ENCODE results near the gene DDX6. TPM values are rescaled to one million over a fixed set of nuclear protein-coding genes. Genes with fewer than 3 reads are reported as not detected.
"Not testable (repeated sequence)": the region's sequence is repeated elsewhere in the genome, so short reads cannot be mapped to it uniquely, and the experiment has no call there.

DDX6 gene
- total and polyA plus RNA-seq, 9 of the 15 experiments (the other 6 are each of a cell fraction or from before 2014, with no cell fraction given), result 10.0 to 102 (median 58.2) TPM

GRCh38 chr11:118763041-118763440 is 27.9 kb downstream of the DDX6 start:
- no peak overlapping the region for H3K4me3 ChIP-seq
- POLR2A ChIA-PET, result interaction anchor here (0.6 to 2.0 kb wide), 5 partner anchors 9 to 79 kb away, joined by 3 to 5 read pairs (median 5); no protein-coding TSS in a partner anchor
- H4K20me1 ChIP-seq (replicated peaks; ENCODE audit: control insufficient read depth, insufficient read depth, low read length), result no peaks in the 10 kb centered on the region
- no peaks in the 10 kb centered on the region for H3K4me1 ChIP-seq (replicated peaks in 1 of 2; ENCODE audit: control insufficient read depth in 2 of 2, insufficient read depth in 2 of 2, low read length in 2 of 2)
- H2AFZ ChIP-seq (ENCODE audit: low read depth, low read length), result no peak overlapping the region
- intact Hi-C loops (cut with micrococcal nuclease), result no loop called here
- FAIRE-seq (no peak), ATAC-seq (no peak), DNase-seq (ENCODE audit: extremely low read depth in 1 of 4, low spot score in 3 of 4) (no peak)
- no peak overlapping the region for H3K4me2 ChIP-seq (ENCODE audit: insufficient read depth, low read length)
- H3K79me2 ChIP-seq (ENCODE audit: control insufficient read depth, insufficient read depth, low read length), result peaks cover 15% of the 10 kb centered on the region
- no peak overlapping the region for H3K9ac ChIP-seq (ENCODE audit: insufficient read depth in 1 of 2, low read depth in 2 of 2, low read length in 2 of 2)
- in situ Hi-C loops (cut with MboI), result no loop called here
- no peaks in the 10 kb centered on the region for H3K9me1 ChIP-seq (ENCODE audit: control insufficient read depth, insufficient read depth, low read length)
- CTCF ChIA-PET (ENCODE audit: low intra/inter-chr PET ratio), result no interaction called here
- H3K9me3 ChIP-seq (replicated peaks; ENCODE audit: control insufficient read depth, insufficient read depth, low read depth, low read length), result no peaks in the 10 kb centered on the region
- no peak for TF ChIP-seq KLF16 (IDR thresholded peaks at IDR 0.05)
- TF ChIP-seq CBX2 (IDR thresholded peaks at IDR 0.05; ENCODE audit: insufficient read depth, low read length, poor library complexity, severe bottlenecking), result no peak
- TF ChIP-seq HMG20A (CRISPR knock-in tag; conservative IDR thresholded peaks at IDR 0.05), result no peak
- TF ChIP-seq ZNF764 (CRISPR knock-in tag; IDR thresholded peaks at IDR 0.05; ENCODE audit: low read depth), result no peak
- no peak for TF ChIP-seq TSHZ1 (CRISPR knock-in tag; IDR thresholded peaks at IDR 0.05)
- no peak for TF ChIP-seq SAFB2 (IDR thresholded peaks at IDR 0.05; ENCODE audit: borderline replicate concordance, low read depth, low read length, severe bottlenecking)
- no peak for TF ChIP-seq SPI1 (IDR thresholded peaks at IDR 0.05; ENCODE audit: borderline replicate concordance, low read depth, low read length)
- TF ChIP-seq U2AF1 (optimal IDR thresholded peaks at IDR 0.05; ENCODE audit: low read depth, low read length), result no peak
- TF ChIP-seq ZNF212 (CRISPR knock-in tag; IDR thresholded peaks at IDR 0.05), result no peak
- TF ChIP-seq TAF1 (IDR thresholded peaks at IDR 0.05; ENCODE audit: control insufficient read depth, extremely low read depth, insufficient read depth, low read length, severe bottlenecking), result no peak
- peaks cover 85% of the 10 kb centered on the region for H3K36me3 ChIP-seq (ENCODE audit: control insufficient read depth, insufficient read depth, low read length)
- BruUV-seq (replicated peaks), result no TSS peak
- no peak overlapping the region for H3K27ac ChIP-seq (ENCODE audit: extremely low read depth, low read depth, low read length)
- no peaks in the 10 kb centered on the region for H3K27me3 ChIP-seq (ENCODE audit: control insufficient read depth in 2 of 2, insufficient read depth in 2 of 2, low read length in 2 of 2)
- WGBS (ENCODE audit: insufficient coverage, low coverage, missing lambda C conversion rate), result 86% methylated on average over 2 of the region's 2 CpGs

GRCh38 chr11:118761981-118762380 is 29.0 kb downstream of the DDX6 start:
- not testable (repeated sequence) for FAIRE-seq
- WGBS (ENCODE audit: insufficient coverage, low coverage, missing lambda C conversion rate), result 96% methylated on average over 9 of the region's 10 CpGs

More at GRCh38 chr11:118761981-118762380, 29.0 kb downstream of the DDX6 start:
- H3K79me2 ChIP-seq (ENCODE audit: control insufficient read depth, insufficient read depth, low read length); H3K4me3 ChIP-seq; H4K20me1 ChIP-seq (replicated peaks; ENCODE audit: control insufficient read depth, insufficient read depth, low read length); in situ Hi-C loops (cut with MboI); H3K9me3 ChIP-seq (replicated peaks; ENCODE audit: control insufficient read depth, insufficient read depth, low read depth, low read length); H2AFZ ChIP-seq (ENCODE audit: low read depth, low read length); BruUV-seq (replicated peaks); H3K27me3 ChIP-seq (ENCODE audit: control insufficient read depth in 2 of 2, insufficient read depth in 2 of 2, low read length in 2 of 2); intact Hi-C loops (cut with micrococcal nuclease); ATAC-seq; H3K9me1 ChIP-seq (ENCODE audit: control insufficient read depth, insufficient read depth, low read length); H3K4me2 ChIP-seq (ENCODE audit: insufficient read depth, low read length); H3K4me1 ChIP-seq (replicated peaks in 1 of 2; ENCODE audit: control insufficient read depth in 2 of 2, insufficient read depth in 2 of 2, low read length in 2 of 2); CTCF ChIA-PET (ENCODE audit: low intra/inter-chr PET ratio); H3K27ac ChIP-seq (ENCODE audit: extremely low read depth, low read depth, low read length); H3K9ac ChIP-seq (ENCODE audit: insufficient read depth in 1 of 2, low read depth in 2 of 2, low read length in 2 of 2); DNase-seq (ENCODE audit: extremely low read depth in 1 of 4, low spot score in 3 of 4): not testable (repeated sequence)
- H3K36me3 ChIP-seq (ENCODE audit: control insufficient read depth, insufficient read depth, low read length), result peaks cover 82% of the 10 kb centered on the region
- POLR2A ChIA-PET, result interaction anchor here (0.5 to 2.0 kb wide), 2 partner anchors 14 to 15 kb away, joined by 3 to 4 read pairs; no protein-coding TSS in a partner anchor

Data from K562 (cell line).